Fibroblast of lung (primary cell): ENCODE results near the gene SHROOM4. TPM values are rescaled to one million over a fixed set of nuclear protein-coding genes. Genes with fewer than 3 reads are reported as not detected.
A peak's percentile ranks its signal among the peaks of the same experiment; 100 is the strongest.

ENCODE experiments used
- DNase-seq, 2 donors: peaks; one replicate each; pipeline versions ENCODE4 v3.0.0 to v3.0.0-alpha.2; 2010; ENCODE audit warnings: low read depth in 2 of 2
- H2AFZ ChIP-seq: 2 replicates; pipeline ENCODE4 v1.5.1; 2012; ENCODE audit warnings: low read length, control low read depth, inconsistent platforms
- H3K27ac ChIP-seq: 2 replicates; pipeline ENCODE4 v1.5.1; 2011; ENCODE audit warnings: low read length, control low read depth; ENCODE audit not compliant: insufficient read depth
- H3K27me3 ChIP-seq: 2 replicates; pipeline ENCODE4 v1.5.1; 2011; ENCODE audit warnings: mild to moderate bottlenecking, low read length; ENCODE audit not compliant: control insufficient read depth, insufficient read depth
- H3K36me3 ChIP-seq: 2 replicates; pipeline ENCODE4 v1.5.1; 2011; ENCODE audit warnings: low read length; ENCODE audit not compliant: control insufficient read depth, insufficient read depth
- H3K4me1 ChIP-seq: 2 replicates; pipeline ENCODE4 v1.5.1; 2011; ENCODE audit warnings: low read length; ENCODE audit not compliant: control insufficient read depth, insufficient read depth; ENCODE audit errors: extremely low read depth
- H3K4me2 ChIP-seq: 2 replicates; pipeline ENCODE4 v1.5.1; 2011; ENCODE audit warnings: low read length, control low read depth; ENCODE audit not compliant: insufficient read depth; ENCODE audit errors: extremely low read depth
- H3K4me3 ChIP-seq, 4 experiments: fragments of 200-600 bp in 1 of 4; sonication (generic) in 1 of 4; replicated peaks in 1 of 4; 2 replicates each; pipeline ENCODE4 v1.5.1; 2011 to 2016; ENCODE audit warnings: low read length in 4 of 4, low read depth in 3 of 4, mild to moderate bottlenecking in 3 of 4, control low read depth in 2 of 4, inconsistent platforms in 1 of 4, mixed read lengths in 1 of 4; ENCODE audit not compliant: insufficient read depth in 1 of 4; ENCODE audit errors: control extremely low read depth in 1 of 4
- H3K79me2 ChIP-seq: 2 replicates; pipeline ENCODE4 v1.5.1; 2012; ENCODE audit warnings: mild to moderate bottlenecking, low read length, inconsistent platforms; ENCODE audit not compliant: control insufficient read depth, insufficient read depth
- H3K9ac ChIP-seq: 2 replicates; pipeline ENCODE4 v1.5.1; 2011; ENCODE audit warnings: mild to moderate bottlenecking, low read length, control low read depth; ENCODE audit not compliant: insufficient read depth
- H3K9me3 ChIP-seq: 2 replicates; pipeline ENCODE4 v1.5.1; 2012; ENCODE audit warnings: low read depth, low read length; ENCODE audit not compliant: control insufficient read depth, insufficient read depth
- H4K20me1 ChIP-seq: 2 replicates; pipeline ENCODE4 v1.5.1; 2011; ENCODE audit warnings: low read length; ENCODE audit not compliant: control insufficient read depth, insufficient read depth; ENCODE audit errors: extremely low read depth
- EZH2 ChIP-seq: IDR thresholded peaks from 2 replicates; pipeline ENCODE4 v1.5.1; 2012; ENCODE audit warnings: low read length, control low read depth, mild to moderate bottlenecking; ENCODE audit errors: missing control alignments
- polyA plus RNA-seq, 2 donors: library from polyadenylated mRNA; depleted of rRNA in 1 of 2; stranded (reverse) in 1 of 2; unstranded in 1 of 2; fragments of >200 nt; gene quantifications; 2 replicates each; pipeline ENCODE4 v1.2.1, GENCODE V29; 2011 to 2012; ENCODE audit warnings: missing spikeins in 1 of 2
- total RNA-seq: library from RNA; depleted of rRNA; stranded (reverse); fragments of >200 nt; gene quantifications from 2 replicates; pipeline ENCODE4 v1.2.1, GENCODE V29; 2014
- TF ChIP-seq, protein P1 (sequence below), 2 donors: IDR thresholded peaks in 1 of 2; conservative IDR thresholded peaks in 1 of 2; 1 replicate in 1 of 2; 2 replicates in 1 of 2; pipeline ENCODE4 v1.5.1; 2011 to 2012; ENCODE audit warnings: low read length in 2 of 2, control low read depth in 1 of 2, inconsistent platforms in 1 of 2, low read depth in 1 of 2, mild to moderate bottlenecking in 1 of 2

Gene SHROOM4
- total and polyA plus RNA-seq, 2 donors (not counting 1 experiment from before 2014, with no cell fraction given), result 0.45 to 0.50 TPM

GRCh38 chrX:50747471-50747900 lies 66.5 kb downstream of the SHROOM4 start:
- Histone ChIP-seq H3K9ac (no peak overlapping the region), H3K27me3 (no peaks in the 10 kb centered on the region), H3K36me3 (no peaks in the 10 kb centered on the region), H2AFZ (no peak overlapping the region), H3K4me3 (no peak overlapping the region), H3K27ac (no peak overlapping the region), H3K4me1 (no peaks in the 10 kb centered on the region), H3K9me3 (no peaks in the 10 kb centered on the region), H4K20me1 (no peaks in the 10 kb centered on the region), H3K4me2 (no peak overlapping the region), H3K79me2 (no peaks in the 10 kb centered on the region)
- DNase-seq, result peak; percentile 19 to 53
- no peak for TF ChIP-seq EZH2
- TF ChIP-seq, protein P1, sequence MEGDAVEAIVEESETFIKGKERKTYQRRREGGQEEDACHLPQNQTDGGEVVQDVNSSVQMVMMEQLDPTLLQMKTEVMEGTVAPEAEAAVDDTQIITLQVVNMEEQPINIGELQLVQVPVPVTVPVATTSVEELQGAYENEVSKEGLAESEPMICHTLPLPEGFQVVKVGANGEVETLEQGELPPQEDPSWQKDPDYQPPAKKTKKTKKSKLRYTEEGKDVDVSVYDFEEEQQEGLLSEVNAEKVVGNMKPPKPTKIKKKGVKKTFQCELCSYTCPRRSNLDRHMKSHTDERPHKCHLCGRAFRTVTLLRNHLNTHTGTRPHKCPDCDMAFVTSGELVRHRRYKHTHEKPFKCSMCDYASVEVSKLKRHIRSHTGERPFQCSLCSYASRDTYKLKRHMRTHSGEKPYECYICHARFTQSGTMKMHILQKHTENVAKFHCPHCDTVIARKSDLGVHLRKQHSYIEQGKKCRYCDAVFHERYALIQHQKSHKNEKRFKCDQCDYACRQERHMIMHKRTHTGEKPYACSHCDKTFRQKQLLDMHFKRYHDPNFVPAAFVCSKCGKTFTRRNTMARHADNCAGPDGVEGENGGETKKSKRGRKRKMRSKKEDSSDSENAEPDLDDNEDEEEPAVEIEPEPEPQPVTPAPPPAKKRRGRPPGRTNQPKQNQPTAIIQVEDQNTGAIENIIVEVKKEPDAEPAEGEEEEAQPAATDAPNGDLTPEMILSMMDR (conservative IDR thresholded peaks at IDR 0.05 in 1 of 2, IDR thresholded peaks at IDR 0.05 in 1 of 2; ENCODE audit: low read depth in 1 of 2, low read length in 2 of 2), result peak; percentile 60 to 70

DNA sequence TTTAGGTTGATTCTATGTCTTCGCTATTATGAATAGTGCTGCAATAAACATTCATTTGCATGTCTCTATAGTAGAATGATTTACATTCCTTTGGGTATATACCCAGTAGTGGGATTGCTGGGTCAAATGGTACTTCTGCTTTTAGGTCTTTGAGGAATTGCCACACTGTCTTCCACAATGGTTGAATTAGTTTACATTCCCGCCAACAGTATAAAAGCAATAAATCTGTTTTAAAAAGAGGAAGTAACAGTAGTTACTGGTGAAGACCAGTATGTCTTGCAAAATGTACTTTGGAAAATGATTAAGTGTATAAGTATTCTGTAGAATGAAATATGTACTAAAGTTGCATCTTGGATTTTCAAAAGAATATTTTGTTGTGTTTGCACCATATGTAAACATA lies 77.3 kb downstream of the SHROOM4 start:
- Histone ChIP-seq H4K20me1 (no peaks in the 10 kb centered on the region), H3K27me3 (no peaks in the 10 kb centered on the region), H3K27ac (no peak overlapping the region), H3K4me2 (no peak overlapping the region), H3K79me2 (no peaks in the 10 kb centered on the region), H3K4me3 (no peak overlapping the region), H3K9me3 (no peaks in the 10 kb centered on the region), H3K36me3 (no peaks in the 10 kb centered on the region), H2AFZ (no peak overlapping the region), H3K9ac (no peak overlapping the region), H3K4me1 (no peaks in the 10 kb centered on the region)
- TF ChIP-seq, protein P1 (conservative IDR thresholded peaks at IDR 0.05 in 1 of 2, IDR thresholded peaks at IDR 0.05 in 1 of 2; ENCODE audit: low read depth in 1 of 2, low read length in 2 of 2), result no peak
- no peak for TF ChIP-seq EZH2
- no peak for DNase-seq

GRCh38 chrX:50726296-50726695 lies 87.7 kb downstream of the SHROOM4 start:
- Histone ChIP-seq H3K4me3 (no peak overlapping the region), H3K27ac (no peak overlapping the region), H3K79me2 (no peaks in the 10 kb centered on the region), H4K20me1 (no peaks in the 10 kb centered on the region), H3K4me1 (no peaks in the 10 kb centered on the region), H3K4me2 (no peak overlapping the region), H2AFZ (no peak overlapping the region), H3K36me3 (no peaks in the 10 kb centered on the region), H3K9ac (no peak overlapping the region), H3K9me3 (no peaks in the 10 kb centered on the region), H3K27me3 (no peaks in the 10 kb centered on the region)
- TF ChIP-seq, protein P1 (conservative IDR thresholded peaks at IDR 0.05 in 1 of 2, IDR thresholded peaks at IDR 0.05 in 1 of 2; ENCODE audit: low read depth in 1 of 2, low read length in 2 of 2), result no peak
- TF ChIP-seq EZH2, result no peak
- DNase-seq, result no peak
